HuH-7 (cell line): ENCODE results near the gene LBX1.

Experiments used
- DNase-seq: peaks from one replicate; pipeline ENCODE4 v3.0.0; 2011; ENCODE audit warnings: low spot score

The LBX1 gene

GRCh38 chr10:101229266-101230182 is at the start of gene LBX1:
Gene LBX1, minus strand, starts transcription at chr10:101229463. Its CDS starts 648 bp downstream, at chr10:101228815.
- peak; percentile 68 for DNase-seq

GRCh38 chr10:101273741-101274140 is 44.5 kb upstream of the LBX1 start:
- DNase-seq: no peak

GRCh38 chr10:101273330-101273729 is 44.1 kb upstream of the LBX1 start:
- DNase-seq: no peak

- DNase-seq: peak; percentile 86
Observed at GRCh38 chr10:101272229-101272868, 43.1 kb upstream of the LBX1 start.

- DNase-seq: no peak
Observed at GRCh38 chr10:101270763-101271162, 41.5 kb upstream of the LBX1 start.

- no peak for DNase-seq
Observed at GRCh38 chr10:101267776-101268175, 38.5 kb upstream of the LBX1 start.

- DNase-seq: no peak
Observed at GRCh38 chr10:101267290-101267680, 38.0 kb upstream of the LBX1 start.

GRCh38 chr10:101266381-101267289 is 37.4 kb upstream of the LBX1 start:
- DNase-seq: no peak

GRCh38 chr10:101263150-101263752 is 34.0 kb upstream of the LBX1 start:
- no peak for DNase-seq

- DNase-seq: no peak
Observed at GRCh38 chr10:101262147-101262546, 32.9 kb upstream of the LBX1 start.

- no peak for DNase-seq
Observed at GRCh38 chr10:101261702-101262101, 32.4 kb upstream of the LBX1 start.

- no peak for DNase-seq
Observed at GRCh38 chr10:101260764-101261481, 31.7 kb upstream of the LBX1 start.

GRCh38 chr10:101258179-101258885 is 29.1 kb upstream of the LBX1 start:
- DNase-seq: peak; percentile 46

- no peak for DNase-seq
Observed at GRCh38 chr10:101257491-101257890, 28.2 kb upstream of the LBX1 start.

- DNase-seq: no peak
Observed at GRCh38 chr10:101257084-101257483, 27.8 kb upstream of the LBX1 start.

- no peak for DNase-seq
Observed at GRCh38 chr10:101256387-101256786, 27.1 kb upstream of the LBX1 start.

GRCh38 chr10:101250136-101250535 is 20.9 kb upstream of the LBX1 start:
- DNase-seq: no peak

- no peak for DNase-seq
Observed at GRCh38 chr10:101249171-101249581, 19.9 kb upstream of the LBX1 start.

GRCh38 chr10:101246639-101247038 is 17.4 kb upstream of the LBX1 start:
- no peak for DNase-seq

- DNase-seq: no peak
Observed at GRCh38 chr10:101244321-101245050, 15.2 kb upstream of the LBX1 start.
